ENCODE results near the gene CTDP1.
A peak's percentile ranks its signal among the peaks of the same experiment; 100 is the strongest.

Gene CTDP1, protein sequence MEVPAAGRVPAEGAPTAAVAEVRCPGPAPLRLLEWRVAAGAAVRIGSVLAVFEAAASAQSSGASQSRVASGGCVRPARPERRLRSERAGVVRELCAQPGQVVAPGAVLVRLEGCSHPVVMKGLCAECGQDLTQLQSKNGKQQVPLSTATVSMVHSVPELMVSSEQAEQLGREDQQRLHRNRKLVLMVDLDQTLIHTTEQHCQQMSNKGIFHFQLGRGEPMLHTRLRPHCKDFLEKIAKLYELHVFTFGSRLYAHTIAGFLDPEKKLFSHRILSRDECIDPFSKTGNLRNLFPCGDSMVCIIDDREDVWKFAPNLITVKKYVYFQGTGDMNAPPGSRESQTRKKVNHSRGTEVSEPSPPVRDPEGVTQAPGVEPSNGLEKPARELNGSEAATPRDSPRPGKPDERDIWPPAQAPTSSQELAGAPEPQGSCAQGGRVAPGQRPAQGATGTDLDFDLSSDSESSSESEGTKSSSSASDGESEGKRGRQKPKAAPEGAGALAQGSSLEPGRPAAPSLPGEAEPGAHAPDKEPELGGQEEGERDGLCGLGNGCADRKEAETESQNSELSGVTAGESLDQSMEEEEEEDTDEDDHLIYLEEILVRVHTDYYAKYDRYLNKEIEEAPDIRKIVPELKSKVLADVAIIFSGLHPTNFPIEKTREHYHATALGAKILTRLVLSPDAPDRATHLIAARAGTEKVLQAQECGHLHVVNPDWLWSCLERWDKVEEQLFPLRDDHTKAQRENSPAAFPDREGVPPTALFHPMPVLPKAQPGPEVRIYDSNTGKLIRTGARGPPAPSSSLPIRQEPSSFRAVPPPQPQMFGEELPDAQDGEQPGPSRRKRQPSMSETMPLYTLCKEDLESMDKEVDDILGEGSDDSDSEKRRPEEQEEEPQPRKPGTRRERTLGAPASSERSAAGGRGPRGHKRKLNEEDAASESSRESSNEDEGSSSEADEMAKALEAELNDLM

DNA sequence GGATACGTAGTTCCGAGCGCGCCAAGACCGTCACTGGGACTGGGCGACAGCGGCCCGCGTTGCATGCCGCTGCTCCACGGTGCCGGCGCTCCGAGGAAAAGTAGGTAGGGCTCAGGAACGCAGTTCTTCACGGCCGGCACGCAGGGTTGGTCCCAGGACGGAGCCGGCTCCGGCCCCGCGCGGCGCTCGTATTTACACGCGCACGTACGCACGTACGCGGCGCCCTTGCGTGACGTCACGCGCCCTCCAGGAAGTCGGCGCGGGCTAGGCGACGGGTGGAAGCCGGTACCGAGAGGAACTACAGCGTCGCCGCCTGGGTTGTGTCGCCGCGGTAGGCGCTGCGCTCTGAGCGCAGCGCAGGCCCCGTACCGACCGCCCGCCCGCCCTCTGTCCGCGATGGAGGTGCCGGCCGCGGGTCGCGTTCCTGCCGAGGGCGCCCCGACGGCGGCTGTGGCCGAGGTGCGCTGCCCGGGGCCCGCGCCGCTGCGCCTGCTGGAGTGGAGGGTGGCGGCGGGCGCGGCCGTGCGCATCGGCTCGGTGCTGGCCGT, at the start of gene CTDP1:
Gene CTDP1 (plus strand): TSS at position 252 of the 548 bp plus-strand sequence. CDS start 145 bp downstream, at position 397.
- peak; percentile 89 for DNase-seq

DNA sequence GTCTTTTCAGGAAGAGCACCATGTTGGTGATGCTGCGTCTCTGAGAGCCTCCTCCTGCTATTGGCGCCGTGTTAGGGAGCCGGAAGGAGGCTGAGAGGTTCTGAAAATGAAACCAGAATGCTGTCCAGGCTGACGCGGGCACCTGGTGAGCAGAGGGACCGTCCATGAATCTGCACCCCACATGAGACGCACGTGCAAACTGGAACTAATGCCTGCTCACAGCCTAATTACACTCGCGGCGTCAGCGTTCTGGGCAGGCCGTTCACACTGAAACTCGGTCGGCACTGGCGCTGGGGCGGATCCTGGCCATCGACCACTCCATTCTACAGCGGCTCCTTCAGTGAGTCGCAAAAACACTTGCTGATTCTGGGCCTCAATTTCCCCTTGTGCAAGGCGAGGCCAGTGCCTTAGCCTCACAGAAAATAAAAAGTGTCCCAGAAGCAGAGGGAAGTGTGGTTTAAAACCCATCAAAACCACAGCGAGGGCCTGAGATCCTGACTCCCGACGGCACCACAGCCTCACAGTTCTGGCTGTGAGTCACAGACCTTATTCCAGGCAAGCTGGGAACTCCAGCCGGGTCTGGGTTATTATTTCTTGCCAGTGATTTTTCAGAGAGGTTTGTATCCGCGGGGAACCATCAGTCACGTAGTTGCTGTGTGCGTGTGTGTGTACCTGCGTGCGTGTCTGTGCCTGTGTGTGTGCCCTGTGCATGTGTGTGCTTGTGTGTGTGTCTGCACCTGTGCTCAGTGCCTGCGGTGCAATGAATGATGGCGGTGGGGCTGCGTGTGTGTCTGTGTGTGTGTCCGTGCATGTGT, 49.1 kb upstream of the CTDP1 start:
- no peak for DNase-seq

DNA sequence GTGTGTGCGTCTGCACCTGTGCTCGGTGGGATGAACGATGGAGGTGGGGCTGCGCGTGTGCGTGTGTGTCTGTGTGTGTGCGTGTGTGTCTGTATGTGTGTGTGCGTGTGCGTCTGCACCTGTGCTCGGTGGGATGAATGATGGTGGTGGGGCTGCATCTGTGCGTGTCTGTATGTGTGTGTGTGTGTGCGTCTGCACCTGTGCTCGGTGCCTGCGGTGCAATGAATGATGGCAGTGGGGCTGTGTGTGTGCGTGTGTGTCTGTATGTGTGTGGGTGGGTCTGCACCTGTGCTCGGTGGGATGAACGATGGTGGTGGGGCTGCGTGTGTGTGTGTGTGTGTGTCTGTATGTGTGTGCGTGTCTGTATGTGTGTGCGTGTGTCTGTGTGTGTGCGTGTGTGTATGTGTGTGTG, 48.5 kb upstream of the CTDP1 start:
- no peak for DNase-seq

DNA sequence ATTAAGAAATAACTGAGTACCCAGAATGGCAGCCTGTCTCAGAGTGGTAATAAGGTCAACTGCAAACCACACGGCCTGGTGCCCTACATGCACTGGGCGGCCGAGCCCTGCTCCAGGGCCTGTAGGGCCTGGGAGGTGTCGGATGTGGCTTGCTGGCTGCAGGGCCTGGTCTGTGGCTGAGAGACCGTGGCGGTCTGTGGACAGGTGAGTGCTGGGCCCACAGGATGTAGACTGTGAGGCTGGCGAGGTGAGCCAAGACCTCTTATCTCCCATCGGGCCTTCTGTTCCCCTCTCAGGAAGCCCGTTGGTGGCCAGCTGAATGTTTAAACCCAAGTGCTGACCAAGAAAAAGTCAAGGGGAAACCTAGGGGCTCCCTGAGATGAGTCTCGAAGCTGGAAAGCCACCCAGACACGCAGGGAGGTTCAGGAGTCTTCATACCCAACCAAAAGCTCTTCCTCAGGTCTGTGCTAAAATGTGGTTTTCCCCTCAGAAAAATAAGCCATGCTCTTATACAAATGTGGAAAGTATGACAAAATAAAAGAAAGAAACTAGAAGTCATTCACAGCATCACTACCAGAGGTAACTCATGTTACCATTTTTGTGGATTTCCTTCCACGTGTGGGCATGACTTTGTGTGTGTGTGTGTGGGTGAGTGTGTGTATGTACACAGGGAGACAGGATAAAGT, 47.7 kb upstream of the CTDP1 start:
- no peak for DNase-seq

DNA sequence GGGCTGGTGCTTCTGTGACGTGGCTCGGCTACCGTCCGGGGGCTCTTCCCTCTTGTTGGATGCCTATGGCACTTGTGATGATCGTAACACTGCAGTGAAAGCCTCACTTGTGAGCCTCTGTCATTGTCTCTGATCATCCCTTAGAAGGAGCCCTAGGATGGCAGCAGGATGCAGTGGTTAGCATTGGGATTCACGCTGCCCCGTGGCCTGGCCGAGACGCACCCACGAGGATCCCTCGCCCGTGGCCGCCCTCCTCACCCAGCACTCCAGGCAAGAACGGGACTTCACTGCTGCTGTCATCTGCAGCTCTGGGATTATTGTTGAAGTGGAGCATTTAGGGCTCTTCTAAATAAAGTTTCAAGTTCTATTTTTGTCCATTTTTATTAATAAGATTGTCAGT, 46.8 kb upstream of the CTDP1 start:
- DNase-seq, result no peak

DNA sequence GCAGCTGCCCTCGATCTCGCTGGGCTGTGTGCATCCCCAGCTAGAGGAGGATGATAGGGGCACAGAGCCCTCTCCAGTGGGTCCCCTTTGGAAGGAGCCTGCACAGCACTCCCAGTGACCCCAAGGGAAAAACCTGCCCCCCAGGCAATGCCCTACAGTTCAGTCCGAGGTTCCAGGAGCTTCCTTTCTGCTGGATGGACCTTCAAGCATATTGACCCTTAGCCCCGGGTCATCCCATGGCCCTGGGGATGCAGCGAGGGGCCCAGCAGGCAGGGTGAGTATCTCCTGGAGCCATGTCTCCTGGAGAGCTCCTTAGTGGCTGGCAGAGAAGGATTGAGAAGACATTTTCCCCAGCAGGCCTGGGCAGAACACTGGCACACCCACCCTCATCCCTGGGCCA, 45.4 kb upstream of the CTDP1 start:
- DNase-seq, result no peak

DNA sequence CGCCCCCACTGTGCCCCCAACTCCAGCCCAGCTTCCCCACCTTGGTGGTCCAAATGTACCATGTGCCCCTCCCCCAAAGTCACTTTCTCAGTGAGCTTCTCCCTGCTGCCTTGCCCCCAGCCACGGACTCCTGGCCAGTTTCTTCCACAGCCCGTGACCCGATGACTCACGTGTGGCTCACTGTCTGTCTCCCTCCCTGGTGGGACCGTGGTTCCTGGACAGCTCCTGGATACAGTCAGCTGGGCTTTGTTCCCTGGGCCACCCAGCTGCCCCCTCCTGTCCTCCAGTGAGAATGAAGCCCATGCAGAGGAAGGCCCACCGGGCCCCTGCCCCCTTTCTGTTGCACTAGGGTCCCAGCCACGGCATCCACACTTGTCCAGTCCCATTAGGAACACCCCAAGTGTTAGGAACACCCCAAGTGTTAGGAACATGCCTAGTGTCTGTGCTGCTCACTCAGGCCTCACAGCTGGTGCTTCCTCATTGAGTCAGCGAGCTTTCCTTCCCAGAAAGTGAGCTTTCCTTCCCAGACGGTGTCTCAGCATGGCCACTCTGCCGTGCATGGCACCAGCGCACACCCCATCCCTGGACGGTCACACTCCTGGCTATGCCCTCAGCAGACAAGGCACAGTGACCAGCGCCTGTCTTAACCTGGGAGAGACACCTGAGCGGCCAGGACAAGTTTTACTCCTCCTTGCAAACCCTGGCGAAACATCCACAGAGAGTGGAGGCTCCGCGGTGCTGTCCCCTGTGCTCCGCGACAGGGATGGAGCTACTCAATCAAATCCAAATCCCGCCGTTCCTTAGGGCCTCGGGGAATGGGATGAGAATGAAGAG, 44.8 kb upstream of the CTDP1 start:
- DNase-seq, result no peak

DNA sequence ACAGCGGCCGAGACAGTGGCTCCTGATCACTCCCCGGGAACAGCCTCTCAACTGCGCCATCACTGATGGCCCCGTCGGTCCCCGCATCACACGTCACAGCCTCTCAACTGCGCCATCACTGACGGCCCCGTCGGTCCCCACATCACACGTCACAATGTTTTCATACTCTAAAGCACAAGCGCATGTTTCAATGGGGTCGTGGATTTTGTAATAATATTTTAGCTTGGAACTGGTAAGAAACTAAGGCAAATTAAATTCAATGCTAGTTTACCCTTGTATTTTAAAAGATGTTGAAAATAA, 44.2 kb upstream of the CTDP1 start:
- no peak for DNase-seq

DNA sequence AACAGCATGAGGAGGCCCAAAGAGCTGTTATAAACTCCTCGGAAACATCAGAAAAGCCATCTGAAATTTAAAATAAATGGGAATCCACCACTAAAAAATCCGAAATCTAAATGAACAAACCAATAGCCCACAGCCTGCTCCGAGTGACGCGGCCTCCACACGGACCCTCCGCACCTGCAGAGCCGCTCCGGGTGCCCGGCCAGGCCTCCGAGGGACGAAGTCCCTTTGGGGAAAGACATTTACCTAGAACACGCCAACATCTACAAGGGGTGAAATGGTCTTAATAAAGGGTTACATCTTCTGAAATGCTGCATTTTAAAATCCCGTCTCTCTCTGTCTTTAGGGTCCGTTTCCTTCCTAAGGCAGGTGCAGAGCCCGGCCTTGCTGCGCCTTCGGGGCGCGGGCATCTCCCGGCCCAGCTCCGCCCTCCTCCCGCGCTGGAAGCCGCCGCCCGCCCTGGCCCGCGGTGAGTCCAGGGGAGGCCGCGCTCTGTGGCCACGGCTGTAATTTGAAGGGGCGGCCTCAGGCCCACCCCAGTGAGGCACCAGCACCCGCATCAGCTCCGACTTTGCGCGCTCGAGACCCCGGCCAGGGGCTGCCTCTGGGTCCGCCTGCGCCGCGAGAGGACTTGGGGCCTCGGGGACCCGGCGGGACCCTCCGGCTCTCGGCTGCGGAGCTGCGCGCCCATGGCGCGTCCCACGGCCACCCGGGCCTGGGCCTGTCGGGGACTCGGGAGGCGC, 42.3 kb upstream of the CTDP1 start:
- DNase-seq, result no peak

DNA sequence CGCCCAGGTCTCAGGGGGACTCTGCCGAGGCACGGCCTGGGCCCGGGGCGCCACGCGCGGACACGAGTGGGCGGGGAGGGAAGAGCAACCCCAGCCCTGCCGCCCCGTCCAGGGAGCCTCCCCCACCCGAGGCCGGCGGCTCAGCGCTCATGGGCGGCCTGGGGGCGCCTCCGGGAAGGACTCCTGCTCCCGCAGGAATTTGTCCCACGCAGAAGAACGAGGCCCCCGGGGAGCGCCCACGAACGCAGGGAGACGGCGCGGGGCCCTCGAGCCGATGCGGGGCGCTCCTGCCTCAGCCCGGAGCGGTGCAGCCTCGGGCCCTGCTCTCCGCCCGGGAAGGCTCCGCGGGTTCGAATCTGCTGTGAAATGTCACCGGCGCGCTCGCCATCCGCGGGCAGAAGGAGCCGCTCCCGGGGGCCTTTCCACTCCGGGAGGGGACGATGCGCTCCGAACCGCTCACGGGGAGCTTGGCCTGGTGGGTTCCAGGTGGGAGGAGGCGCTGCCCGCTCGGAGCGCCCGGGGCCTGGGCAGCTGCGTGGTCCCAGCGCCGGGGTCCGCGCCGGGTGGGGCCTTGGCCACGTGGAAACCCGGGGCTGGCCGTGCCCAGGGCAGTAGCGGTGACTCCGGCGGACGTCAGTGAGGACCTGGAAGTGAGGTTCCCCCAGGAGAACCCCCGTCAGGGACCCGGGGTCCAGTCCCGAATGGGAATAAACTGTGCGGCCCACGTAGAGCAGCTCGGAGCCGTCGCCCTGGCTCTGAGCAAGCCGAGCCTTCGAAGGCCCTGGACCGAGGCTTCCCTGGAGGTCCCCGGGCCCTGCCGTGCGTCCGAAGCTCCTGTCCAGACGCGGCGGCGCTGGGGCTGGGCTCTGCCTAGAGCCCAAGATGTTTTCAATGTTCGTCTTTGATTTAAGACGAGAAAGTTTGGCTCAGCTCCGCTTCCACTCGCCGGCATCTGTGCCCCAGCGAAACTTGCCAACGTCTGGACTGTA, 41.4 kb upstream of the CTDP1 start:
- no peak for DNase-seq

DNA sequence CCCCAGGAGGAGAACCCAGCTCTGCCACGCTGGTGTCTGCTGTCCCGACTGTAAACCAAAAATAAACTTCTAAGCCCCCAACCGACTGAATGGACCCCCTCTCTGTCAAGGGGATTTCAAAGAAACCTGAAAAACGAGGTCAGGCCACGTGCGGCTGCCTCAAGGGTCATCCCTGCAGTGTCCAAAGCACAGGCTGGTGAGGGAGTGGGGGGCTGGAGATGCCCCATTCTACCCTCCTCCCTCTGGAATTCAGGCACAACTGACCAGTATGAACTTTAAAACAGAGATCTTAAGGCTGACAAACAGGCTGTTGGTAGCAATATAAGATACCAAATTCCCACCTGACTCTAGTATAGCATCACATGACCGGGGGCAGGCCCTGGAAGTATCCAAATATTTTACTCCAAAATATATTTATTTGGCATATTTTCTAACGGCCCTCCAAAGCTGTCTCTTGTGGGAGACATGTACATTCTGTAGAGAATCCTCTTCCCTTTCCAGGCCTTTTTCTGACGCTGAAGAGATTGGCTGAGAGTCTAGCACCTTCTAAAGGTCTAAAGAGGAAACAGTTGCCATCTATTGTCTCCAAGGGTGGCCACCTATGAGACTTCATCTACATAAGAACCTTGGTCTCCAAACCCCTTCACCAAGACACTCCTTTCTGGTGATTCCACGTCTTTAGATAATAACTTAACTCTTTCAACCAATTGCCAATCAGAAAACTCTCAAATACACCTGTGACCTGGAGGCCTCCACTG, 40.4 kb upstream of the CTDP1 start:
- no peak for DNase-seq

DNA sequence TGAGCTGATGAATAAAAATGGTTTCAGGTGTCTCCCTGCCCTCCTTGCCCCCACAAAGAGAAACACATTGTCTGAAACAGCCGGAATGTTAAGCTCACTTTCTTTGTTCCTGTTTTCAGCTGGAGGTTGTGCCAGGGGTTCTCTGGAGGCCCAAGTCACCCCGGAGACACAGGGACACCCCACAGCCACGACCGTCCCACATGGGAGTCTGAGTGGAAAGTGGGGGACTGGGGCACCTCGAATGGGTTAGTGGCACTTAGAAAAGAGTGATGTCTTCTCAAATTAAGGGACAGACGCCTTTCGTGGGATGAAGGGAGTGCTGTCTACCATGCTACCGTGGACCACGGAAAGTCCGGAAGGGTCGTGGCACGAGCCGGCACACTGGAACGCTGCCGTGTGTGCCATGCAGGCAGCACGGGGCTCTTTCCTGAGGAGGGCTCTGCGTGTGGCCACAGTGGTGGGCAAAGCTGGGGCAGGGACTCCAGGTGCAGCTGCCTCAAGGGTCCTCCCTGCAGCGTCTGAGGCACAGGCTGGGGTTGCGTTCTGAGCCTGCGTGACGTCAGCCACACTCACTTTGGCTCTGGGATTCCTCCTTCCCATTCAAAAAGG, 39.4 kb upstream of the CTDP1 start:
- no peak for DNase-seq

DNA sequence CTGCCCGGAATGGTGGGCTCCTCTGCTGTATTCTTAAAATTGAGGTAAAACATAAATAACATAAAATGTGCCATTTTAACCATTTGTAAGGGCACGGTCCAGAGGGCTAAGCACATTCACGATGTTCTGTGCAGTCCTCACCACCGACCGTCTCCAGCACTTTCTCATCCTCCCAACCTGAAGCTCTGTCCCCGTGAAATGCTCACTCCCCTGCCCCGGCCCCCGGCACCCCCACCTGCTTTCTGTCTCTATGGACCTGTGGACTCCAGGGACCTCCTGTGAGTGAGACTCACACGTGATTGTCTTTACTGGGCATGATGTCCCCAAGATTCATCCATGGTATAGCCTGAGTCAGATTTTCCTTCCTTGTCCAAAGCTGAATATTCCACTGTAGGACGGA, 38.7 kb upstream of the CTDP1 start:
- no peak for DNase-seq

DNA sequence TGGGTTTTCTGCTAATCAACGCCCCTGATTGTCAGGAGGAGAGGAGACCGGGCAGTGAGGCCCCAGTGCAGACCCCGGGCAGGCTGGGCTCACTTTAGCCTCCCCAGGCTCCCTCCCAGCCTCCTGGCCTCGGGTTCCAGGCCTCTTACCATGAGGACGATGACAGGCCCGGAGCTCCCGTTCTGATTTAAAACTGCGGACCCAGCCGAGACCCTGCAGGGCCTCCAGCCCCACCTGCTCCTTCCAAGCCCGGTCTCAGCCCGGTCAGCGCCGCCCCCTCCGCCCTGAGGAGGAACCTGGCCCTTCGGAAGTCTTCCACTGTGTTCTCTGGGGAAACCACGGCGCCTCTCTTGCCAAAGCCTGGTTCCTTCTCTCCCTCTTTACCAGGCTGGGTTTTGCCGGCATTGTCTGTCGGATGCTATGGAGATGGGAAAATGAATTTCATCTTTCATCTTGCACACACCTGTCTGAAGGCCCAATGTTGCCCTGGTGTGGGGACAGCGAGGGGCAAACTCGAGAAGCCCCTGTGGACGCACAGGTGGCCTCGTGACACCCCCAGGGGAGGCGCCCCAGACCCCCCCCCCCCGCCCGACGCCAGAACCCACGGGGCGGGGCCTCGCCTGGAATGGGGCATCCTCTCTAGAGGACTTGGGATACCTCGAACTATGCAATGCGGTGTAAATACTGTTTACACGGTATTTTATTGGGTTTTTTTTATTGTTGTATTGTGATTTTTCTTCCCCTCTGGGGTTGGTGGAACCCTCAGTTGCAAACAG, 37.7 kb upstream of the CTDP1 start:
- no peak for DNase-seq

DNA sequence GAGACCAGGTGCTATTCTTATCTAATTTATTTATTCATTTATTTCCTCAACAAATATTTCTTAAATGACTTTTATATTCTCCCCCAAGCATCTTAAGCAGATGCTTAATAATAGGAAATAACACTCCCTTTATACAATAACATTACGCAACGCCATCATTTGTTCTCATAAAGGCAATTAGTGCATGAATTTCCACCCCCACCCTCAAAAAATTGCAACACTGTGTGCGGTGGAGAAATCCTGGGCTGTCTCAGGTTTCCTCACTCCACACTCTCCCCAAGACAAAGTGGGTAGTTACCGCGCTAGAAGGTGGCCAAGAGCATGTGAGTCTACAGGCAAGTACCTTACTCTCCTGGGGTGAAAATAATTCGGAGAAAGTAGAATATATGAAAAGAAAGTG, 37.0 kb upstream of the CTDP1 start:
- no peak for DNase-seq

DNA sequence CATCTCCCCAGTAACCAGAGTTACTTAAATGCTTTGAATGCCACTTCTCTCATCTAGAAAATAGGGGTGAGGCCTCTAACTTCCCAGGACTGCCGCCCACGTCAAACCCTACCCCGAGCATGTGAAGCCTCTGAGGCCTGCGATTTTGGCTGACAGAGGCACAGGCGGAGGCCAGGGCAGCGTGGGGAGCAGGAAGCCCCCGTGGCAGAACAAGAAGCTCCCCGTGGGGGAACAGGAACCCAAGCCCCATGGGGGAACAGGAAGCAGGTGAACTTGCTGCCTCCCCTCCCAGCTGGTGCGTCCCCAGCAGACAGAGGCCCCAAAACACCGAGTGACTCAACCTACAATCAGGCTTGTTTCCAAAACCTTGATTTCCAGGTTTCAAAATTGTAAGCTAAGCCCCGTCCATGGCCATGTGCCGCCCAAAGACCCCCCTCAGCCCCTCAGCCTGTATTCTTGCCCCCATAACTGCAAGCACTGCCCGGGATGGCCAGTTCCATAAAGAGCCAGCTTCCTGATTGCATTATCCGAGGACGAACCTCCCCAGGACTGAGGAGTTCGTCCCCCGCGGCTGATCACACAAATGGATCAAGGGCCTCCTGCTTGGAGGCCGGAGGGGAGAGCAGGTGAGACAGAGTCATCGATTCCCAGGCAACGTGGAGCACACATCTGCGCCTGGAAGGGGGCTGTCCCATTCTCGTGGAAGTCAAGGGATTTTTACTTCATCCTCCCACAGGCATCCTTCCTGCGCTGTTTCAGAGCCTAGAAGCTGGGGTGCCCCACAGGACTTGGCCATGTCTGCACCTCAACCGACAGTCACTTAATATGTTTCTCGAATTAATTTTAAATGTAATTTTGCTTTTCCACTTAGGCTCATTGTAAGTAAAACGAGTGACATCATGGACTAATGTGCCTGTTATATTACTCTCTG, 36.3 kb upstream of the CTDP1 start:
- no peak for DNase-seq
